Esophagus squamous epithelium (tissue), 4 donors: ENCODE results near the gene SEMA4C.

Experiments
- CTCF ChIP-seq, 6 experiments: fragments of 450-650 bp in 4 of 6; fragments of 200-600 bp in 2 of 6; sonication (generic) in 2 of 6; IDR thresholded peaks; one replicate each; pipeline ENCODE4 v1.5.1; 2016 to 2019; ENCODE audit warnings: antibody characterized with exemption in 6 of 6, mild to moderate bottlenecking in 4 of 6, moderate library complexity in 4 of 6
- POLR2A ChIP-seq, 4 donors: fragments of 450-650 bp; IDR thresholded peaks; one replicate each; pipeline ENCODE4 v1.6.1; 2017; ENCODE audit warnings: antibody characterized with exemption in 4 of 4, mild to moderate bottlenecking in 4 of 4, moderate library complexity in 3 of 4

GRCh38 chr2:96873651-96874096 is 3.8 kb upstream of the SEMA4C start:
- no peak for TF ChIP-seq CTCF (IDR thresholded peaks at IDR 0.05)
- no peak for TF ChIP-seq POLR2A (IDR thresholded peaks at IDR 0.05)
